DMS 273 treated with DMSO at 0.1 percent for 48 hours (cell line): ENCODE measurements around the gene TTC9.
A peak's percentile ranks its signal among the peaks of the same experiment; 100 is the strongest.
"Not testable (repeated sequence)": the region's sequence is repeated elsewhere in the genome, so short reads cannot be mapped to it uniquely, and the experiment has no call there.

ENCODE experiments used
- DNase-seq: peaks from one replicate; lab custom pipeline; 2025; lab: John Stamatoyannopoulos, UW

The TTC9 gene

DNA sequence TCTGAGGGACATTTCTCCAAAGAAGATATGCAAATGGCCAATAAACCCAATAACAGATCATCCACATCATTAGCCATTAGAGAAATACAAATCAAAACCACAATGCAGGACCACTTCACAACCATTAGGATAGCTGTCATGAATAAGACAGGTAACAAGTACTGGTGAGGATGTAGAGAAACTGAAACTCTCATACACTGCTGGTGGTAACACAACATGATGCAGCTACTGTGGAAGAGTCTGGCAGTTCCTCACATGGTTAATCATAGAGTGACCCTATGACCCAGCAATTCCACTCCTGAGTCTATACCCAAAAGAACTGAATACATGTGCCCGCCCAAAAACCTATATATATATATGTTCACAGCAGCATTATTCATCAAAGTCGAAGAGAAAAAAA lies 39.0 kb downstream of the TTC9 start:
- no peak for DNase-seq

- no peak for DNase-seq
Observed at GRCh38 chr14:70683983-70684382, 42.3 kb downstream of the TTC9 start.

DNA sequence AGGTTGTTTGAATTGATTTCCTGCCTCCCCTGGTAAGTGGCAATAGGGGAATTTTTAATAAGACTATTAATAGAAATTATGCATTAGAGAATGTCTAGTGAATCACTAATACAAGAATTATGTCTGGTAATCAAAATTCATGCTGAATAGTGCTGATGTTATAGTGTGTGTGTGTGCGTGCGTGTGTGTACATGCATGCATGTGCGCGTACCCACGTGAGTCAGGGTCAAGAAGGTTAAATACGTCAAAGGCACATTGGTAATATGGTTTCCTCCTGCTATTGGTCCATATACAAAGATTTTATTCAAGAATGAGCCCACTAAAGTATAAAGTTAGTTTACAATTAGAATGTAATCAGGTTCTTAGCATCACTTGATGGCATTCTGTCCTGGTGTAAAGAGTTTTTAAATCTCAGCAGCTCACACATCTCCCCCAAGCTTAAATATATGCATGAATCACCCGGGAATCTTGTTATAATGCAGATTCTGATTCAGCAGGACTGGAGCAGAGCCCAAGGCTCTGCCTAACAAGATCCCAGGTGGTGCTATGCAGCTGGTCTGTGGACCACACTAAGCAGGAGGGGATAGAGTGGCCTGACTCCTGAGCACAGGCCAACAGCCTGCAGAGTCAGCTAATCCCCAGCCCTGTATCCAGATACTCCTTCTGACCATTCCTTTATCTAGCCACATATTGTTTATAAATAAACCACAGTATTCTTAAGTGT lies 43.9 kb downstream of the TTC9 start:
- no peak for DNase-seq

GRCh38 chr14:70692210-70692609 lies 50.5 kb downstream of the TTC9 start:
- DNase-seq: no peak

GRCh38 chr14:70696026-70696425 lies 54.3 kb downstream of the TTC9 start:
- no peak for DNase-seq

DNA sequence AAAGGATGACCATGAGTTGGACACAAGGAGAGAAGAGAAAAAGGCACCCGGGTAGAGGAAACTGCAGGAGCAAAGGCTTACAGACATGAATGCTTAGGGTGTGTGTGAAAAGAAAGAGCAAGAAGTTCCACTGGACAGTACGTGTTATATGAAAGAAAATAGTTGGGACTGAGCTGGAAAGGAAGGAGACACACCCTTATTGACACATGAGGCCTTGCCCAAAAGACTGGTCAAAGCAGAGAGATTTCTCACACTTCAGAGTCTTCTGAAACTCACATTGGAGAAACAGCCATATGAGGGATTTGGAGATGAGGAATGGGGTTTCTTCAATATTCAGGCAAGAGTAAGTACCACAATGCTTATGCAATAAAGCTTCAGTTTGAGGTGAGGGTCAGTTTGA lies 56.0 kb downstream of the TTC9 start:
- no peak for DNase-seq

DNA sequence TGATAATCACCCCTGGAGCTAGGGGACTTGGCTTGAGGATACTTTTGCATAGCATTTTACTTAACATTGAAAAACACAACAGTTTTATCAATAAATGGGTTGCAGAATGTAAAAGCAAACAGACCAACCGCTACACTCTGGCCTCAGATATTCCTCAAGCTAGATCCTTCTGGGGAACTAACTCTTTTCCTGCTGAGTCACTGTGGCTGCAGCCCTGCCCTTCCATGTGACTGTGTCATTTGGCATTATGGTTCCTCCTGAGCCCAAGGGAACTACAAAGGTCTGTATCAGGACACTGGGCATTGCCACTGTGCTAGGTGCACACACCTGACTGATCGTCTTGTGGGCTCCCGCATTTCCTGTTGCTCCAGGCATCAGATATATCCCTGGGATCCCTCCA lies 56.6 kb downstream of the TTC9 start:
- no peak for DNase-seq

- DNase-seq: no peak
Observed at GRCh38 chr14:70699646-70700045, 57.9 kb downstream of the TTC9 start.

- no peak for DNase-seq
Observed at GRCh38 chr14:70700955-70701585, 59.4 kb downstream of the TTC9 start.

- DNase-seq: no peak
Observed at GRCh38 chr14:70701610-70702009, 59.9 kb downstream of the TTC9 start.

- DNase-seq: no peak
Observed at GRCh38 chr14:70702161-70702560, 60.4 kb downstream of the TTC9 start.

DNA sequence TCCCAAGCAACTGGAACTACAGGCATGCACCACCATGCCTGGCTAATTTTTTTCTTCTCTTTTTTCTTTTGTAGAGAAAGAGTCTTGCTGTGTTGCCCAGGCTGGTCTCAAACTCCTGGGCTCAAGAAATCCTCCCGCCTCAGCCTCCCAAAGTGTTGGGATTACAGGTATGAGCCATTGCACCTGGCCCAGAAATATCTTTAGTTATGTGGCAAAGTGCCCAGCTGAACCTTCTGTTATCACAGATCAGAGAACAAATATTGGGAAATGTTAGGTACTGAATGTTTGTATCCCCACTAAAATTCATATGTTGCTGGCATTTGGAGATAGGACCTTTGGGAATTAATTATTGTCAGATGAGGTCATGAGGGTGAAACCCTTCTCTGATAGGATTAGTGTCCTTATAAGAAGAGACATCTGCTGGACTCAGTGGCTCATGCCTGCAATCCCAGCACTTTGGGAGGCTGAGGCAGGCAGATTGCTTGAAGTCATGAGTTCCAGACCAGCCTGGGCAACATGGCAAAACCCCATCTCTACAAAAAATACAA lies 62.0 kb downstream of the TTC9 start:
- DNase-seq: not testable (repeated sequence)

GRCh38 chr14:70704960-70705359 lies 63.2 kb downstream of the TTC9 start:
- DNase-seq: no peak

DNA sequence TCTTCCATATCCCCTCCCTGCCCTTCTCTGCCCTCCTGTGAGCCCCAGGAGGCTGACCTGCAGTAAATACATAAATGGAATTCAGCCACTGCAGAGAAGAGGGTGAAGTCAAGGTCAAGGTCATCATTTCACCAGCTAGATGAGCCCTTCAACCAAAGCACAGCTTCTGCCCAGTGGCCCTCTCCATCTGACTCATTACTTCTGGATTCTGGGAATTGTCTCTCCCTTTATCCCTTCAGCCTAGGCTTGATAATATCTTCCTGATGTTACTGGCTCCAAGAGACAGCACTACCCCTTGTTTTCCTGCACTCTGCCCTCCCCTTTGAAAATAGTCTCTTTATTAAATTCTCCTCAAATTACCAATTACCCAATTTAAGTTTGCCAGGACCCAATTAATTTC lies 64.5 kb downstream of the TTC9 start:
- DNase-seq: no peak

DNA sequence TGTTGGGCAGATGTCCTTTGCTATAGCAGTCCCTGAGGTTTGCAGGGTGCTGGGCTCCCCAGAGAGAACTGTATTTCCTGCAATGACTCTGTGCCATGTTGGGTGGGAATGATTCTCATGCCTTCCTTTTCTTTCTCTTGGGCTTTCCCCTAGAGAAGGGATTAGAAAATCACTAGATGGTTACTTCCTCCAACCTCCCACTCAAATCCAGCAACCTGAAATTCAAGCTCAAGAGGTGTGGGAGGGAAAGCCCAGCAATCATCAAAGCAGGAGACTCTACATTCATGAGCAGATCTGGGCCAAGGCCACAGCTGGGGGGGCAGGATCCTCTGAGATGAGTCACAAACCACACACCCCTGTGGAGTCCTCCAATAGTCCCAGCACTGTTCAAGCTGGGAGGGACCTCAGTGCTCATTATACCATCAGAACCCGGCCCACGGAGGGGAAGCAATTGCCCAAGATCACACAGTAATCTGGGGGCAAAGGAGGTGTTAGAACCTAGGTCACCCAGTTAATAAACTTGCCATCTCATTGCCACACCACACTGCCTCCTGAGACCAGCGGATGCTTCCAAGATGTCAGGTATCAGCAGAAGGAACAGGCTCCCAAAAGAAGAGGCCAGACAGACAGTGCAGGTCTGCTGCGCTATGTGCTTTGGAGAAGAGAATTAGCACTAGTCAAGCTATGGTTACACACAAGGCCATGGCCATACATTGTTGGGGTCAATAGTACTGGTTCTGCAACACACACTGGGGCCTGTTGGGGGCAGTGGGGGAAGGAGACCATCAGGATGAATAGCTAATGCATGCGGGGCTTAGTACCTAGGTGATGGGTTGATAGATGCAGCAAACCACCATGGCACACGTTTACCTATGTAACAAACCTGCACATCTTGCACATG lies 65.7 kb downstream of the TTC9 start:
- no peak for DNase-seq

- no peak for DNase-seq
Observed at GRCh38 chr14:70708717-70709570, 67.2 kb downstream of the TTC9 start.

GRCh38 chr14:70709726-70710382 lies 68.1 kb downstream of the TTC9 start:
- no peak for DNase-seq

DNA sequence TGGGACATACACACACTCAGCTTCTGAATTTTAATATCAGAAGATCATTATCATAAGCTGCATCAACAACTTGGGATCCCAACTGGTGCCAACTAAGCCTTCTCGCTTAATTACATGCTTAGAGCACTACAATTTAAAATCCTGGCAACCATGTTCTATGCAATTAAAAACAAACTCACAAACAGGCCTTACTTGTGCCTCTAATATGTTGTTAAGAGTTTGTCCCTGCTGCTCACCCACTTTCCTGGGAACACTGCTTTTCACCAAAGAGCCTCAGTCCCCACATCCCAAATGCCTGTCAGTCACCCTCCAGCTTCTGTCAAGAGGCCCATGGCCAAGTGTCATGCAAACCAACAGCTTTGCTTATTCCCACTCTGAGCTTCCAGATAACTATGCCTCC lies 69.7 kb downstream of the TTC9 start:
- DNase-seq: no peak

GRCh38 chr14:70713096-70713495 lies 71.4 kb downstream of the TTC9 start:
- DNase-seq: no peak

- DNase-seq: no peak
Observed at GRCh38 chr14:70713511-70713916, 71.8 kb downstream of the TTC9 start.

GRCh38 chr14:70714055-70714550 lies 72.4 kb downstream of the TTC9 start:
- peak; percentile 42 for DNase-seq
